ENCODE results near the gene ANKRD12.

Gene ANKRD12

GRCh38 chr18:9223356-9223755, 86.8 kb downstream of the ANKRD12 start:
- no peak overlapping the region for H3K27ac Mint-ChIP-seq
- H3K4me1 Mint-ChIP-seq, result no peaks in the 10 kb centered on the region
- H3K9me3 Mint-ChIP-seq, result no peaks in the 10 kb centered on the region
- H3K27me3 Mint-ChIP-seq (ENCODE audit: low read depth), result no peaks in the 10 kb centered on the region
- no peak overlapping the region for H3K4me3 Mint-ChIP-seq
- H3K36me3 Mint-ChIP-seq (ENCODE audit: low read depth), result peaks cover 80% of the 10 kb centered on the region
- no peak for TF ChIP-seq CTCF (IDR thresholded peaks at IDR 0.05; ENCODE audit: unreplicated experiment in 3 of 3)

GRCh38 chr18:9226463-9226862, 89.9 kb downstream of the ANKRD12 start:
- no peak overlapping the region for H3K27ac Mint-ChIP-seq
- peaks cover 17% of the 10 kb centered on the region for H3K9me3 Mint-ChIP-seq
- TF ChIP-seq CTCF (IDR thresholded peaks at IDR 0.05; ENCODE audit: unreplicated experiment in 3 of 3), result no peak
- H3K4me3 Mint-ChIP-seq, result no peak overlapping the region
- H3K36me3 Mint-ChIP-seq (ENCODE audit: low read depth), result peaks cover 83% of the 10 kb centered on the region
- H3K27me3 Mint-ChIP-seq (ENCODE audit: low read depth), result no peaks in the 10 kb centered on the region
- no peaks in the 10 kb centered on the region for H3K4me1 Mint-ChIP-seq

- no peak overlapping the region for H3K4me3 Mint-ChIP-seq
- no peak overlapping the region for H3K27ac Mint-ChIP-seq
- peaks cover 92% of the 10 kb centered on the region for H3K36me3 Mint-ChIP-seq (ENCODE audit: low read depth)
- no peaks in the 10 kb centered on the region for H3K4me1 Mint-ChIP-seq
- no peak for TF ChIP-seq CTCF (IDR thresholded peaks at IDR 0.05; ENCODE audit: unreplicated experiment in 3 of 3)
- H3K9me3 Mint-ChIP-seq, result peaks cover 36% of the 10 kb centered on the region
- H3K27me3 Mint-ChIP-seq (ENCODE audit: low read depth), result no peaks in the 10 kb centered on the region
These were observed 95.4 kb downstream of the ANKRD12 start for GRCh38 chr18:9231852-9232486.

GRCh38 chr18:9232977-9233376, 96.4 kb downstream of the ANKRD12 start:
- Mint-ChIP-seq H3K36me3 (ENCODE audit: low read depth) (peaks cover 94% of the 10 kb centered on the region), H3K27ac (no peak overlapping the region), H3K27me3 (ENCODE audit: low read depth) (no peaks in the 10 kb centered on the region), H3K4me1 (no peaks in the 10 kb centered on the region), H3K4me3 (no peak overlapping the region), H3K9me3 (peaks cover 36% of the 10 kb centered on the region)
- TF ChIP-seq CTCF (IDR thresholded peaks at IDR 0.05; ENCODE audit: unreplicated experiment in 3 of 3), result no peak

- H3K27ac Mint-ChIP-seq, result no peak overlapping the region
- no peaks in the 10 kb centered on the region for H3K27me3 Mint-ChIP-seq (ENCODE audit: low read depth)
- H3K4me1 Mint-ChIP-seq, result no peaks in the 10 kb centered on the region
- peaks cover 91% of the 10 kb centered on the region for H3K36me3 Mint-ChIP-seq (ENCODE audit: low read depth)
- TF ChIP-seq CTCF (IDR thresholded peaks at IDR 0.05; ENCODE audit: unreplicated experiment in 3 of 3), result no peak
- peaks cover 36% of the 10 kb centered on the region for H3K9me3 Mint-ChIP-seq
- H3K4me3 Mint-ChIP-seq, result no peak overlapping the region
These were observed 97.3 kb downstream of the ANKRD12 start for GRCh38 chr18:9233771-9234440.

- Mint-ChIP-seq H3K27ac (no peak overlapping the region), H3K27me3 (ENCODE audit: low read depth) (no peaks in the 10 kb centered on the region), H3K36me3 (ENCODE audit: low read depth) (peaks cover 85% of the 10 kb centered on the region), H3K4me3 (no peak overlapping the region), H3K4me1 (no peaks in the 10 kb centered on the region), H3K9me3 (peaks cover 36% of the 10 kb centered on the region)
- no peak for TF ChIP-seq CTCF (IDR thresholded peaks at IDR 0.05; ENCODE audit: unreplicated experiment in 3 of 3)
These were observed 97.9 kb downstream of the ANKRD12 start for GRCh38 chr18:9234528-9234927.
